ENCODE results near the gene TMEM81. TPM values are rescaled to one million over a fixed set of nuclear protein-coding genes. Genes with fewer than 3 reads are reported as not detected.

The TMEM81 gene
- total and polyA plus RNA-seq, 4 donors, result 0.78 to 2.8 (median 0.89) TPM

GRCh38 chr1:205062895-205063294 is 21.4 kb downstream of the TMEM81 start:
- Histone ChIP-seq H3K9ac (ENCODE audit: low read depth in 1 of 2, low read length in 2 of 2) (no peak overlapping the region), H3K27me3 (ENCODE audit: control insufficient read depth in 4 of 4, insufficient read depth in 4 of 4, low read length in 3 of 4) (no peaks in the 10 kb centered on the region), H3K4me1 (ENCODE audit: control insufficient read depth in 4 of 4, insufficient read depth in 4 of 4, low read length in 3 of 4) (peaks cover 0 to 3% (median 0%) of the 10 kb centered on the region in 4 donors), H3K4me3 (ENCODE audit: low read depth in 1 of 3, low read length in 3 of 3) (no peak overlapping the region), H3K36me3 (ENCODE audit: control insufficient read depth in 4 of 4, insufficient read depth in 3 of 4, low read depth in 1 of 4, low read length in 3 of 4) (no peaks in the 10 kb centered on the region), H3K9me3 (ENCODE audit: control insufficient read depth in 4 of 4, low read length in 3 of 4) (no peaks in the 10 kb centered on the region), H3K27ac (ENCODE audit: low read depth in 1 of 2, low read length in 2 of 2) (no peak overlapping the region)
- TF ChIP-seq RXRA (IDR thresholded peaks at IDR 0.05), result no peak
- TF ChIP-seq JUND (IDR thresholded peaks at IDR 0.05), result no peak
- no peak for TF ChIP-seq GABPA (IDR thresholded peaks at IDR 0.05 in 1 of 2, conservative IDR thresholded peaks at IDR 0.05 in 1 of 2)
- TF ChIP-seq NR2F2 (IDR thresholded peaks at IDR 0.05), result no peak
- TF ChIP-seq TAF1 (conservative IDR thresholded peaks at IDR 0.05), result no peak
- TF ChIP-seq MAX (IDR thresholded peaks at IDR 0.05), result no peak
- TF ChIP-seq EGR1 (IDR thresholded peaks at IDR 0.05; ENCODE audit: low read depth in 2 of 2), result no peak
- TF ChIP-seq FOXA2 (IDR thresholded peaks at IDR 0.05), result no peak
- TF ChIP-seq ATF3 (IDR thresholded peaks at IDR 0.05), result no peak
- no peak for TF ChIP-seq HNF4A (conservative IDR thresholded peaks at IDR 0.05)
- TF ChIP-seq YY1 (IDR thresholded peaks at IDR 0.05), result no peak
- no peak for DNase-seq (ENCODE audit: low spot score)
- 94% methylated on average over 3 of the region's 3 CpGs for WGBS

- Histone ChIP-seq H3K36me3 (ENCODE audit: control insufficient read depth in 4 of 4, insufficient read depth in 3 of 4, low read depth in 1 of 4, low read length in 3 of 4) (no peaks in the 10 kb centered on the region), H3K27me3 (ENCODE audit: control insufficient read depth in 4 of 4, insufficient read depth in 4 of 4, low read length in 3 of 4) (no peaks in the 10 kb centered on the region), H3K9ac (ENCODE audit: low read depth in 1 of 2, low read length in 2 of 2) (no peak overlapping the region), H3K4me1 (ENCODE audit: control insufficient read depth in 4 of 4, insufficient read depth in 4 of 4, low read length in 3 of 4) (peaks cover 0 to 3% (median 0%) of the 10 kb centered on the region in 4 donors), H3K9me3 (ENCODE audit: control insufficient read depth in 4 of 4, low read length in 3 of 4) (no peaks in the 10 kb centered on the region), H3K4me3 (ENCODE audit: low read depth in 1 of 3, low read length in 3 of 3) (no peak overlapping the region), H3K27ac (ENCODE audit: low read depth in 1 of 2, low read length in 2 of 2) (no peak overlapping the region)
- 94% methylated on average over 8 of the region's 8 CpGs for WGBS
- DNase-seq (ENCODE audit: low spot score), result no peak
- TF ChIP-seq ATF3 (IDR thresholded peaks at IDR 0.05), result no peak
- no peak for TF ChIP-seq MAX (IDR thresholded peaks at IDR 0.05)
- no peak for TF ChIP-seq REST (IDR thresholded peaks at IDR 0.05)
- no peak for TF ChIP-seq NR2F2 (IDR thresholded peaks at IDR 0.05)
- TF ChIP-seq TAF1 (conservative IDR thresholded peaks at IDR 0.05), result no peak
- no peak for TF ChIP-seq JUND (IDR thresholded peaks at IDR 0.05)
- no peak for TF ChIP-seq CTCF (IDR thresholded peaks at IDR 0.05; ENCODE audit: low read depth, low read length, missing input control)
- TF ChIP-seq SP1 (IDR thresholded peaks at IDR 0.05), result no peak
- no peak for TF ChIP-seq RAD21 (IDR thresholded peaks at IDR 0.05)
- no peak for TF ChIP-seq YY1 (IDR thresholded peaks at IDR 0.05)
- TF ChIP-seq EGR1 (IDR thresholded peaks at IDR 0.05; ENCODE audit: low read depth in 2 of 2), result no peak
- no peak for TF ChIP-seq FOXA2 (IDR thresholded peaks at IDR 0.05)
Measured at GRCh38 chr1:205062319-205062718, 21.9 kb downstream of the TMEM81 start.
